HFFc6 (cell line): Measurements from ENCODE around the gene FRMD3. TPM values are rescaled to one million over a fixed set of nuclear protein-coding genes. Genes with fewer than 3 reads are reported as not detected.

Experiments
- DNase-seq: peaks from one replicate; pipeline ENCODE4 v3.0.0-alpha.2; 2018
- H3K27ac Mint-ChIP-seq: 2 replicates; pipeline ENCODE4 v1.8.0; 2020; ENCODE audit warnings: mild to moderate bottlenecking, mixed read lengths
- H3K27me3 Mint-ChIP-seq: 2 replicates; pipeline ENCODE4 v1.8.0; 2021; ENCODE audit warnings: mild to moderate bottlenecking, moderate library complexity, mixed read lengths; ENCODE audit not compliant: insufficient read depth
- H3K36me3 Mint-ChIP-seq: 2 replicates; pipeline ENCODE4 v1.8.0; 2021; ENCODE audit warnings: low read depth, mixed read lengths
- H3K4me1 Mint-ChIP-seq: 2 replicates; pipeline ENCODE4 v1.8.0; 2020; ENCODE audit warnings: low read depth, mixed read lengths
- H3K4me3 Mint-ChIP-seq: 2 replicates; pipeline ENCODE4 v1.8.0; 2020; ENCODE audit warnings: mild to moderate bottlenecking, moderate library complexity, mixed read lengths
- H3K9me3 Mint-ChIP-seq: 2 replicates; pipeline ENCODE4 v1.8.0; 2020; ENCODE audit warnings: mild to moderate bottlenecking, mixed read lengths
- CTCF ChIP-seq: fragments of 200-600 bp; sonication (generic); IDR thresholded peaks from 2 replicates; pipeline ENCODE4 v1.5.0; 2021; ENCODE audit warnings: antibody characterized with exemption, mild to moderate bottlenecking
- total RNA-seq, 6 experiments: library from RNA; stranded (reverse); fragmentation: NEBNext Ultra II Directional; extraction: Animal tissue kit (Norgen Biotek cat#: 25700); gene quantifications; 2 replicates in 1 of 6; 3 replicates in 5 of 6; pipeline ENCODE4 v1.2.3, GENCODE V29; 2021

FRMD3 gene
- total RNA-seq, 6 experiments from 2014 or later: 4.0 to 14.9 (median 12.7) TPM

DNA sequence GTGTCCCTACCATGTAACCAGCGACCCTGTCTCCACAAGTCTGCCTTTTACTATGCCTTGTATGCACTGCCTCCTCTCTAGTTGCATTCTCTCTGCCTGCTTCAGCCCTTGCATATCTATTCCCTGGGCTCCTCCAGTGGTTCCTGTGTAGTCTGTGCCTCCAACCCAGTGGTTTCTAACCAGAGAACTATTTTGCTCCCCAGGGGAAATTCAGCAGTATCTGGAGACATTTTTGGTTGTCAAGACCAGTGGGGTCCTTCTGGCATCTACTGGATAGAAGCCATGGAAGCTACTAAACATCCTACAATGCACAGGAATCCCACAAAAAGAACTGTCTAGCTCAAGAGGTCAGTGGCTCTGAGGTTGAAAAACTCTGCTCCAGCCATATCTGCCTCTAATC, 251.2 kb downstream of the FRMD3 start:
- Mint-ChIP-seq H3K4me1 (peaks cover 26% of the 10 kb centered on the region), H3K27me3 (no peaks in the 10 kb centered on the region), H3K4me3 (no peak overlapping the region), H3K36me3 (no peaks in the 10 kb centered on the region), H3K9me3 (no peaks in the 10 kb centered on the region), H3K27ac (no peak overlapping the region)
- no peak for TF ChIP-seq CTCF
- DNase-seq: no peak

- Mint-ChIP-seq H3K36me3 (no peaks in the 10 kb centered on the region), H3K27me3 (no peaks in the 10 kb centered on the region), H3K27ac (no peak overlapping the region), H3K4me1 (peaks cover 33% of the 10 kb centered on the region), H3K4me3 (no peak overlapping the region), H3K9me3 (no peaks in the 10 kb centered on the region)
- no peak for DNase-seq
- TF ChIP-seq CTCF: no peak
These were observed 252.6 kb downstream of the FRMD3 start for GRCh38 chr9:83285445-83286225.

DNA sequence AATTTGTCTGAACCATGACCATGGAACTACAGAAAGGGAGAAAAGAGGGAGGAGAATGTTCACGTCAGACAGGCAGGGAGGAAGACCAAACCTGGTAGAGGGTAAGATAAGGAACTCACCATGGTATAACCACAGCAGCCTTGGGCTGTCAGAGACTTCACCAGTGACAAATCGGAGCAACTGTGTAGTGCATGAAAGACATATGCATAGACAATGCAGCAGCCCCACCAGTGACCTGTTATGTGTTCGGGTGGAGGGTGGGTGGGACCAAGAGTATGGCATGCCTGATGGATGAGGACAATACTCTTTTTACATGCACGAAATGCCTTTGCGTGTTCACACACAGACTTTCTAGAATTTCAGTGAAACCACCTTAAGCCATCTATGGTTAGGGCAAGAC, 253.5 kb downstream of the FRMD3 start:
- H3K27ac Mint-ChIP-seq: no peak overlapping the region
- no peak overlapping the region for H3K4me3 Mint-ChIP-seq
- no peaks in the 10 kb centered on the region for H3K27me3 Mint-ChIP-seq
- DNase-seq: no peak
- peaks cover under 1% of the 10 kb centered on the region; the same call in 1 of the 2 replicates for H3K36me3 Mint-ChIP-seq
- no peaks in the 10 kb centered on the region for H3K9me3 Mint-ChIP-seq
- no peak for TF ChIP-seq CTCF
- peaks cover 42% of the 10 kb centered on the region for H3K4me1 Mint-ChIP-seq

DNA sequence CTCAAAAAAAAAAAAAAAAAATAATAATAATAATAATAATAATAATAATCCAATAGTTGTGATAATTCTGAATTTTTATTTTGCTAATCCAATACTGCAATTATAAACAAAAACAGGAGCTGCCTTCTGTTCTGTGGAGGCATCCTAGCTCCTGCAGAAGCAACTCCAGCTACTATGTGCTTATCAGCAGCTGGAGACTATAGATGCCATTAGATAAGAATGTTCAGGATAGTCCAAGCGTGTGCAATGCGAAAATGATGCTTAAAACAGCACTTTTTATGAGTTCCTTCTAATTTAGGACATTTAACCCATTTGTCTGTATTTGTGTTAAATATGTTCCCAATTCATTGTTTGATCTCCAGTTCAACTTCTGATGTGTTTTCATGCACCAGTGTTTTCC, 254.7 kb downstream of the FRMD3 start:
- TF ChIP-seq CTCF: no peak
- DNase-seq: no peak
- Mint-ChIP-seq H3K27ac (no peak overlapping the region), H3K36me3 (peaks cover 6% of the 10 kb centered on the region; the same call in 1 of the 2 replicates), H3K27me3 (peaks cover 1% of the 10 kb centered on the region; the same call in 1 of the 2 replicates), H3K4me1 (peaks cover 44% of the 10 kb centered on the region), H3K4me3 (no peak overlapping the region), H3K9me3 (no peaks in the 10 kb centered on the region)

DNA sequence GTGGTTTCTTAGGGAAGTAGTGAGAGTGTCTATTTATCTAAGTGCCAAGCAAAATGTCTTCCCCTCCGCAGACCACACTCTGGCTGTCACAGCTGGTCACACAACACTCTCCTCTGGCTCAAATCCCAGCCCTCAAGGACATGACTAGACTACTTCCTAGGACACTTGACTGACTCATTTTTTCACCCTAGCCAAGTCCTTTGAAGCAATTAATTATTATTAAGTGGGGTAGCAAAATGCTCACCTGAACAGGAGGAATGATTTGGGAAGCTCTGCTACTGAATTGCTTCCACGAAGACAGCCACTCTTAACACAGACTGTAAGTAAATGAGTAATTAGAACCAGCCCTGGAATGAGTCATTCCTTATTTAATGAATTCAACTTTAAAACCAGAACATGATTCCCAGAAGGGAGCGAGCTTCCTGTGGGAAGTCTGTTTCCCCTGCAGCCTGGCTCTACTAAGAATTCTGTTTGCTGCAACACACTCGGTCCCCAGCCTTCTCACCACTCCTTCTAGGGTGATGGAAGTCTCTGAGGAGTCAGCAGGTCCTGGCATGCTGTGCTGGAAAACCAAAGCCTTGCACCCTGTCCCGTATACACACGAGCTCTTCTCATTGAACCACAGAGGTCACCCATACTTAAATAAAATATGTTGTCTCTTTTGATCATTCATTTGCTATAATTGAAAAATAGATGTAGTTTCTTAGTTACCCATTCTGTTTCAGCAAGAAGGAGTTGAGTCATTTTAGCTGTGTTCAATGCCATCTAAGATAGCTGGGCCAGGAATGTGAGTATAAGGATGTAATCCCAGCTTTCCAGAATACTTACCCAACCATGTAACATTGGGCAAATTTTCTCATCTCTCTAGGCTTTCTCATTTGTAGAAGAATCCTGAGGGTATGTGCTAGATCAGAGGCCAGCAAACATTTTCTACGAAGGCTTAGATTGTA, 256.6 kb downstream of the FRMD3 start:
- H3K4me1 Mint-ChIP-seq: peaks cover 33% of the 10 kb centered on the region
- H3K9me3 Mint-ChIP-seq: no peaks in the 10 kb centered on the region
- TF ChIP-seq CTCF: no peak
- peak; percentile 47 for DNase-seq
- peak overlapping the region; percentile 88 for H3K27ac Mint-ChIP-seq
- peaks cover 6% of the 10 kb centered on the region; the same call in 1 of the 2 replicates for H3K36me3 Mint-ChIP-seq
- H3K4me3 Mint-ChIP-seq: peak overlapping the region; percentile 60
- peaks cover 3% of the 10 kb centered on the region; the same call in 1 of the 2 replicates for H3K27me3 Mint-ChIP-seq
